ENCODE results near the gene RAB35.

Gene RAB35

GRCh38 chr12:120132863-120133385 is 16.4 kb upstream of the RAB35 start:
- DNase-seq (ENCODE audit: low spot score): no peak

GRCh38 chr12:120132054-120132836 is 15.7 kb upstream of the RAB35 start:
- no peak for DNase-seq (ENCODE audit: low spot score)

DNA sequence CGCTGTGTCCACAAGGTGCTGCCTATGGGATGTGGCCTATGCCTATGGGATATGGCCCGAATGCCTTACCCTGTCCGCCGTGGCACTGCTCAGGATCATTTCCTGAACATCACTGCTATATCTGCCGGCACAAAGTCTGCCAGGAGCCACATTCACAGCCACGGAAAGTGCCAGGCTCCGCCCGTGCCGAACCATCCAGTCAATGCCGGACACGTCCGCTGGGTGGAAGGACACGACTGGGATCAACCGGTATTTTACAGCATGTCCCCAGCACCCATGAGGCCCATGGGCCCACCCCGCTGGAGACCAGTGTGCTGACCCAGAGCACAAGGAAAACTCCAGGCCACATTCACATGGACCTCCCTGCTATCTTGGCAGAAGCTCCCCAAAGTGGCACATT is 14.6 kb upstream of the RAB35 start:
- DNase-seq (ENCODE audit: low spot score): no peak

DNA sequence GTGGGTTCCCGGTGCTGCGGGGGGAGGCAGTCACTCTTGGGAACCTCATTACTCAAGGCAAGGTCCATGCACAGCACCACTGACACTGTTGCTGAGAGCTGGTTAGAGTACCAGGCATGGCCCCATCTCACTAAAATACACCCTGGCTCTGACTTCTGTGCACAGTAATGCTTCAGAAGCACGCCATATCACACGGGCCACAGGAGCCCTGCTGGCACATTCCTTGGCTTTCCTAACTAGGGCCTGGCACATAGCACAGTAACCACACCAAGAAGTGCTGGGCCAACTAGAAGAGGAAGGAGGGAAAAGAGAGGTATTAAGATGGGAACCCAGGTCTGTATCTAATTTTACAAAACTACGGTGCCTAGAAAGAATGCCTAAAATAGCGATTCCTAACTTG is 13.5 kb upstream of the RAB35 start:
- DNase-seq (ENCODE audit: low spot score): no peak

- peak; percentile 25 for DNase-seq (ENCODE audit: low spot score)
Observed at GRCh38 chr12:120126635-120127005, 10.1 kb upstream of the RAB35 start.

GRCh38 chr12:120125792-120126634 is 9.5 kb upstream of the RAB35 start:
- DNase-seq (ENCODE audit: low spot score): no peak

- DNase-seq (ENCODE audit: low spot score): no peak
Observed at GRCh38 chr12:120125029-120125428, 8.5 kb upstream of the RAB35 start.

DNA sequence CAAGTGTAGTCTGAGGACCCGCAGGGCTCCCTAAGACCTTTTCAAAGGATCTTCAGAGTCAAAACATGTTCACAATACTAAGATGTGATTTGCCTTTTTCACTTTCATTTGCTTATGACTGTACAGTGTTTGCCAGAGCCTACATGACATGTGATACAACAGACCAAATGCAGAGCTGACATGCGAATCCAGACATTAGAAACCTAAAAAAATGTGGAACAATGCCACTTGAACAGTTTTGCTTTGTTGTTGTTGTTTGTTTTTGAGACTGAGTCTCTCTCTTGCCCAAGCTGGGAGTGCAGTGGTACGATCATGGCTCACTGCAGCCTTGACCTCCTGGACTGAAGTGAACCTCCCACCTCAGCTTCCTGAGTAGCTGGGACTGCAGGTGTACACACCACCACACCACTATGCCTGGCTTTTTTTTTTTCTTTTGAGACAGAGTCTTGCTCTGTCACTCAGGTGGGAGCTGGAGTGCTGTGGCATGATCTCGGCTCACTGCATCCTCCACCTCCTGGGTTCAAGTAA is 5.3 kb upstream of the RAB35 start:
- no peak for DNase-seq (ENCODE audit: low spot score)

- DNase-seq (ENCODE audit: low spot score): no peak
Observed at GRCh38 chr12:120121343-120121742, 4.8 kb upstream of the RAB35 start.

DNA sequence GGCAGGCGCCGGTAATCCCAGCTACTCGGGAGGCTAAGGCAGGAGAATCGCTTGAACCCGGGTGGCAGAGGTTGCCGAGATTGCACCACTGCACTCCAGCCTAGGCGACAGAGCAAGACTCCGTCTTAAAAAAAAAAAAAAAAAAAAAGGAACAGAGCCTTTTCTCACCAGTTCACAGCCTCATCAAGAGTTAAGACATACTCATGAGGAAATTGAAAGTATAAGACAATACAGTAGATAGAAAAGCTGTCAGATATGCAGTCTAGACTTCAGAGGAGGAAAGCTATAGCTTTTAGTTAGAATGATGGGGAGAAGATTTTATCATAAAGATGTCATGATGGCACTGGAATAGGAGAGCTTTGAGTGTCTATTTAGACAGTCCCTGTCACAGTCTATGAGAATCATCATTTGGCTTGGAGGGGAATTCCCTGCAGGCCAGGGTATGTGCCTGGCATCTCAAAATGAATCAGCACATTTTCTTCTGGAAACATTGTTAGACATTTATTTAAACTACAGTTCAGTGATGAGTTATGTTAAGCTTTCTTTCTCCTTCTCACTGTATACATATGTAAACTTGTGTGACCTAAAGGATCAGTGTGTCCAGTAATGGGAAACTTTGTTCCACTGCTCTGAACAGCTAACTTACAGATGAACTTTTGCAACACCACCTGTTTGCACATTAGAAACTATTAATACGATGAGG is 2.9 kb upstream of the RAB35 start:
- no peak for DNase-seq (ENCODE audit: low spot score)

DNA sequence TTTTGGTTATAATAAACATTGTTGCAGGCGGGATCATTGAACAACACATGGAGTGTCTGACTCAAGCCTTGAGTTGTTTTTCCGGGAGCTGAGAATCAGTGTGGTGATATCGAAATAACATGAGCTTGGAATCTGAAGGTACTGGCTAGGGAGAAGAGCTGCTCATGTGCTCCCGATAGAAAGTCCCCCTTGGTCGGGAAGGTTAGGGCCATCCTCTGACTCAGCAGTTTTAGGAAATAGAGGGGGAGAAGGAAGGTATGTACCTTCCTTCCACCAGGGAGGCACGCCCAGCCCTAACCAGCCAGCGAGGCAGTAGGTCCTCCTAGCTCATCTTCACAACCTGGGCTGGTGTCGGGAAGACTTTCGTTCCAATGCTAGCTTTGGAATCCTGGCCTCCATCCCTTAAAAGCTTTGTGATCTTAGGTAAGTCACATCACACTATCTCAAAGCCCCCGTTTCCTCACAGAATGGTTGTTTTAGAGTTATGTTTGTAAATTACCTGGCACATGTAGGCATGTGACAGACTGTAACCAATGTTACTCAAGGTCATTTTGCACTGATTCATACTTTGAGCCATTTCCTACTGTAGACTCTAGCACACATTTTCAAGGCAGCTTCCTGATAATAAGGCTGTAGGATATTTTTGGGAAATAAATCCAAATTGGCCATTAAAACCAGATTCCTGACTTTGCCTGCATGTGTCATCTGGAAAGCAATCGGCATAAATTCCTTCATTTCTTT is 1.9 kb upstream of the RAB35 start:
- no peak for DNase-seq (ENCODE audit: low spot score)

DNA sequence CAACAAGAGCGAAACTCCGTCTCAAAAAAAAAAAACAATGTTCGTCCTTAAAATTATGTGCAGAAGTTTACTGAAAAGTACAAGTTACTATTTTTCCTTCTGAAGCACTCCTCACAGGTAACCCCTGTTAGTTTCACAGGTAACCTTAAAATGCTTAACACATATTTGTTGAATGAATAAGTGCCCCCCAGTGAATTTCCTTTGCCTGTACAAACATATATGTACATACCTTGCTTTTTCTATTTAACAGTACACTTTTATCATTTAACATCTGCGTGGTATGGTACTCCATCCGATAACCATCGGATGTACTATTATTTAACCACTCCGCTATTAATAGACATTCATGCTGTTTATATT is 1.4 kb upstream of the RAB35 start:
- DNase-seq (ENCODE audit: low spot score): no peak

DNA sequence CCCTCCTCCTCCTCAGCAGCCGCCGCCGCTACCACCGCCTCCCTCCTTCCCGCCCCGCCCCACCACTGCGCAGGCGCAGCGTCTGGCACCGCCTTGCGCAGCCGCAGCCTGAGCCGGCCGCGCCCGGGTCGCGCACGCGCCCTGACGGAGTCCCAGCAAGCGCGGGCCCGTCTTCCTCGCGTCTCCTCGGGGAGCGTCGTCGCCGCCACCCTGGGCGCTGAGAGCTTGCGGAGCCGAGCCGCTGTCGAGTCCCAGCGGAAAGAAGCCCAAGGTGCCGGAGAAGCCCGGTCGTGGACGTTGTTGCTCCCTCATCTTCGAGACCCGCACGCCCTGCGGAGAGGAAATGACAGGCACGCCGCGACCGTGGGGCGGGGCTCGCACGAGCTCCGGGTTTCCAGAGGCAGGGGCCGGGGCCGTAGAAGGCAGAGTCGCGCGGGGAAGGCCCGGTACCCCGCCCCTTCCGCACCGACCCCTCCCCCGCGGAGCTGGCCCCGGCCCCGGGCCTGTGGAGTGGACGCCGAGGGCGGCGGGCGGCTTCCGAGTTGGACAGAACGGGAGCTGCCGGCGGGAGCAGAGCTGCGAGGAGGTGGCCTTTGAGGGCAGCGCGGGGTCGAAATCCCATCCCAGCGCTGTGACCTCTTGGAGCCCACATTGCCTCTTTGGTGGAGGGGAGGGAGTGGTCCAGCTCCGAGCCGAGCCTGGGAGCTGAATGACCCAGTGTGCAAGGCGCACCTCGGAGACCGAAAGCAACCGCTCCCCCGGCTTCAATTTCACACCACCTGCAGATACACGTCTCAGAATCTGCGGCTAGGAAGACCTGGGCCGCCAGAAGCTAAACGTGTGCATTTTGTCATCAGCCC is 469 bp upstream of the RAB35 start:
- DNase-seq (ENCODE audit: low spot score): peak; percentile 96

DNA sequence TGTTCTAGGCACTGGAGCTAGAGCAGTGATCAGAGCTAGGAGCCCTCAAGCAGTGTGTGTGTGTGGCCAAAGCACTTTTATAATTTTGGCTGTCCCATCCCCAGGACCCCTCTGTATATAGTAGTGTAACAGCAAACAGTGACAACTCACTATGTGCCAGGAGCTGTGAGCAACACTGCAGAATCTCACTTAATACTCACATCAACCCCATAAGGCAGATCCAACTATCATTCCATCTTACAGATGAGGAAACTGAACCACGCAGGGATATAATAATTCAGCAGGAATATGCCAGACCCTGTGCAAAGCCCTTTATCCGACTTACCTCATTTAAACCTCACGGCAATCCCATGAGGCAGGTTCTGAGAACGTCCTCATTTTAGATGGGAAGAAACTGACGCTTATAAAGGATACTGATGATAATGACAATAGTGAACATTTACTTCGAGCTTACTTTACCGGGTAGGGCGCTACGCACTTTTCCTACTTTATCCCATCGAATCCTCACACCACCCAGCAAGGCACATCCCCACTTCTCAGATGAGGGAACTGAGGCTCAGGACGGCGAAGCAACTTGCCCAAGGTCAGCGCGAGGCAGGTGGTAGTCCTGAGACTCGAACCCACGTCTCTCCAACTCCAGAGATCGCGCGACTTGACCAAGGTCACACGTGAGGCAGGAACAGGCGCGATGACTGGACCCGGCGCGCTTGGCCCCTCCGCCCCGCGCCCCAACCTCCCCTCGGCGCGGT is 687 bp downstream of the RAB35 start:
- DNase-seq (ENCODE audit: low spot score): no peak

DNA sequence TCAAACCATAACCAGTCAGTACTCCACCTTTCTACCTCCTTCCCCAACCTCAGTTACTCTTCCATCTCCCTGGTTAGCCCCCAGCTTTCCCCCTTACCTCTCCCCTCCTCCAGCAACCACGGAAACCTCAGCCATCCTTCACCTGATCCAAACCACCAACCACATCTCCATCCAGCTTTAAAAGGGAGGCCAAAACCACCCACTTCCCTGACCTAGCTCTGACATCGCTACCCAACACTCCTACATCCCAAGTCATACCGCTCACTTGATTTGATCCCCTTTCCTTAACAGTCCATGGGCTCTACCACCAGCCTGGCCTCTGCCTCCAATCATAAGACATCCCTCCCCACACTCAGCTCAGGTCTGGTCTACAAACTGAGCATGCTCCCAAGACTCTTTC is 1.5 kb downstream of the RAB35 start:
- DNase-seq (ENCODE audit: low spot score): no peak

DNA sequence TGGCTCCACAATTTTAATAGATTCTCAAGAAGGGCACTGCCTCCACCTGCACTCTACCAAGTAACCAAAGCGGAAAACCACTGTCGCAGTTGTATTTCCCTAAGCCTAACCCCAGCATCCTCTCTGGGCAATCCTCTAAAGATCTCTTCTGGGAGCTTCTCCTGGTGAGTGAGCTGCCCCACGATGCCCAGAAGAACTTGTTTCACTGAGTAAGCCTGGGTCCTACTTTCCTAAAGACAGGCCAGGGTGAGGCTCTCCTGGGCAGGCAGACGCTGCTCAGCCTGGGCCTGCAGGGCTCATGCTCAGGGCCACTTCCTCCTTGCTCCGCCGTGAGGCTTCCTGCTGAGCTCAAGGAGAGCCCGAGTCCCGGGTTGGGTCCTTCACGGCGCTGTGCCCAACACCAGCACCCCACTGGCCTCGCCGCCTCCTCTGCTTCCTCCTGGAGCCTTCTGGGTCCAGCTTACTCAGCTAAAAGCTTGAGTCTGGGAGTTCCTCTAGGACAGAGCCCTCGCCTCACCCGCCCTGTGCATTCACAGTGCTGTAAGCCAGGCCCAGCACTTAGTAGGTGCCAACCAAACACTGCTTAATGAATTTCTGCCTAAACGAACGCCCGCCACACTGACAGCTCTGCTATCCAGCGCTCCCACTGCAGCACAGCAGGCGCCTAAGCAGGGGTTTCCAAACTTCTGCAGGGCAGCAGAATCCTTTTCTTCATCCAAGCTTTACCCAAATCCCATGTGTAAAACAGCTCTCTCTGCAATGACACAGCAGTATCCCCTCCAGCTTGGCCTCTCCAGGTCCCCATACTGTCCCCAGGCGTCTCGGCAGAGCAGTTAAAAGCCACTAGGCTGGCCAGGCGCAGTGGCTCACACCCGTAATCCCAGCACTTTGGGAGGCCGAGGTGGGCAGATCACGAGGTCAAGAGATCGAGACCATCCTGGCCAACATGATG is 5.7 kb downstream of the RAB35 start:
- peak; percentile 79 for DNase-seq (ENCODE audit: low spot score)

- no peak for DNase-seq (ENCODE audit: low spot score)
Observed at GRCh38 chr12:120109570-120110267, 6.8 kb downstream of the RAB35 start.

- DNase-seq (ENCODE audit: low spot score): no peak
Observed at GRCh38 chr12:120106151-120106550, 10.4 kb downstream of the RAB35 start.
